HG02642 (cell line): ENCODE results near the gene BMAL1.
"Not testable (repeated sequence)": the region's sequence is repeated elsewhere in the genome, so short reads cannot be mapped to it uniquely, and the experiment has no call there.

Experiments used
- ATAC-seq: cut with Tn5 transposase; IDR thresholded peaks from one replicate; pipeline ENCODE4 v1.9.1; 2021; ENCODE audit warnings: mild to moderate bottlenecking; ENCODE audit not compliant: unreplicated experiment, poor library complexity

Gene BMAL1

GRCh38 chr11:13366266-13367026, 88.9 kb downstream of the BMAL1 start:
- ATAC-seq: no peak

GRCh38 chr11:13367115-13367514, 89.5 kb downstream of the BMAL1 start:
- ATAC-seq: no peak

- ATAC-seq: no peak
These were observed 90.5 kb downstream of the BMAL1 start for GRCh38 chr11:13368041-13368446.

GRCh38 chr11:13373216-13373615, 95.6 kb downstream of the BMAL1 start:
- no peak for ATAC-seq

- ATAC-seq: no peak
These were observed 98.2 kb downstream of the BMAL1 start for GRCh38 chr11:13375798-13376197.

- no peak for ATAC-seq
These were observed 98.8 kb downstream of the BMAL1 start for GRCh38 chr11:13376402-13376801.

GRCh38 chr11:13376838-13377237, 99.2 kb downstream of the BMAL1 start:
- no peak for ATAC-seq

GRCh38 chr11:13378316-13378715, 100.7 kb downstream of the BMAL1 start:
- no peak for ATAC-seq

- no peak for ATAC-seq
These were observed 103.1 kb downstream of the BMAL1 start for GRCh38 chr11:13380731-13381130.

- no peak for ATAC-seq
These were observed 105.2 kb downstream of the BMAL1 start for GRCh38 chr11:13382751-13383150.

- no peak for ATAC-seq
These were observed 107.5 kb downstream of the BMAL1 start for GRCh38 chr11:13384908-13385640.

GRCh38 chr11:13386567-13386966, 109.0 kb downstream of the BMAL1 start:
- ATAC-seq: no peak

- ATAC-seq: no peak
These were observed 111.2 kb downstream of the BMAL1 start for GRCh38 chr11:13388741-13389140.

- ATAC-seq: no peak
These were observed 113.6 kb downstream of the BMAL1 start for GRCh38 chr11:13391217-13391616.

- not testable (repeated sequence) for ATAC-seq
These were observed 120.7 kb downstream of the BMAL1 start for GRCh38 chr11:13398335-13398734.

GRCh38 chr11:13405220-13405619, 127.6 kb downstream of the BMAL1 start:
- ATAC-seq: no peak

GRCh38 chr11:13415201-13415600, 137.6 kb downstream of the BMAL1 start:
- no peak for ATAC-seq

- ATAC-seq: no peak
These were observed 144.0 kb downstream of the BMAL1 start for GRCh38 chr11:13421561-13421960.

- no peak for ATAC-seq
These were observed 145.8 kb downstream of the BMAL1 start for GRCh38 chr11:13423372-13423771.

GRCh38 chr11:13427440-13427839, 149.8 kb downstream of the BMAL1 start:
- no peak for ATAC-seq

GRCh38 chr11:13429288-13429687, 151.7 kb downstream of the BMAL1 start:
- ATAC-seq: no peak

- ATAC-seq: no peak
These were observed 152.2 kb downstream of the BMAL1 start for GRCh38 chr11:13429836-13430235.
